Measurements from ENCODE around the gene CLDND1.

The CLDND1 gene

GRCh38 chr3:98551236-98551635, 28.5 kb upstream of the CLDND1 start:
- no peak for DNase-seq

- no peak for DNase-seq
These were observed 28.1 kb upstream of the CLDND1 start for GRCh38 chr3:98550833-98551232.

- DNase-seq: no peak
These were observed 25.8 kb upstream of the CLDND1 start for GRCh38 chr3:98548544-98548943.

- no peak for DNase-seq
These were observed 23.2 kb upstream of the CLDND1 start for GRCh38 chr3:98545940-98546339.

- DNase-seq: no peak
These were observed 19.9 kb upstream of the CLDND1 start for GRCh38 chr3:98542623-98543022.

- DNase-seq: no peak
These were observed 19.0 kb upstream of the CLDND1 start for GRCh38 chr3:98541695-98542094.

GRCh38 chr3:98540346-98540745, 17.6 kb upstream of the CLDND1 start:
- DNase-seq: no peak

GRCh38 chr3:98536456-98537017, 13.8 kb upstream of the CLDND1 start:
- DNase-seq: no peak

GRCh38 chr3:98534734-98535133, 12.0 kb upstream of the CLDND1 start:
- DNase-seq: no peak

GRCh38 chr3:98534168-98534567, 11.5 kb upstream of the CLDND1 start:
- DNase-seq: no peak

- no peak for DNase-seq
These were observed 10.2 kb upstream of the CLDND1 start for GRCh38 chr3:98532709-98533571.

- DNase-seq: no peak
These were observed 9.6 kb upstream of the CLDND1 start for GRCh38 chr3:98532275-98532637.

GRCh38 chr3:98531622-98532274, 9.0 kb upstream of the CLDND1 start, which contains the start of gene GPR15:
TSS of gene GPR15 (plus strand) at chr3:98531978. CDS start at chr3:98532034, 56 bp downstream.
- no peak for DNase-seq

GRCh38 chr3:98530676-98531075, 8.0 kb upstream of the CLDND1 start:
- no peak for DNase-seq

- no peak for DNase-seq
These were observed 7.3 kb upstream of the CLDND1 start for GRCh38 chr3:98529856-98530459.

GRCh38 chr3:98528474-98529346, 6.0 kb upstream of the CLDND1 start:
- DNase-seq: no peak

GRCh38 chr3:98525494-98525893, 2.8 kb upstream of the CLDND1 start:
- no peak for DNase-seq

GRCh38 chr3:98521897-98522543, 682 bp downstream of the CLDND1 start:
- peak; percentile 69 for DNase-seq

- DNase-seq: no peak
These were observed 3.4 kb downstream of the CLDND1 start for GRCh38 chr3:98519351-98519750.

- no peak for DNase-seq
These were observed 3.9 kb downstream of the CLDND1 start for GRCh38 chr3:98518816-98519215.

- DNase-seq: no peak
These were observed 7.8 kb downstream of the CLDND1 start for GRCh38 chr3:98514948-98515347.

GRCh38 chr3:98513736-98514135, 9.0 kb downstream of the CLDND1 start:
- no peak for DNase-seq

Data from islet precursor cell (in vitro differentiated cells).